Muscle of back (tissue), 11 donors: ENCODE results near the gene SHF. TPM values are rescaled to one million over a fixed set of nuclear protein-coding genes. Genes with fewer than 3 reads are reported as not detected.

ENCODE experiments used
- DNase-seq, 3 donors: peaks; one replicate each; pipeline versions ENCODE4 v3.0.0 to v3.0.0-alpha.2; 2013
- polyA plus RNA-seq, 10 donors: library from polyadenylated mRNA; unstranded; fragments of 120-200 nt; gene quantifications; one replicate each; pipeline ENCODE4 v1.2.1, GENCODE V29; 2013; ENCODE audit not compliant: insufficient read length in 10 of 10

SHF gene
- polyA plus RNA-seq, 10 donors = 7.2 to 15.4 (median 10.1) TPM

- DNase-seq = peak in 1 of 3 donors; percentile 25
Observed at GRCh38 chr15:45129651-45130129, 58.1 kb downstream of the SHF start, which contains the start of the genes DUOX1 and DUOXA1. DUOX1 (plus strand) TSS chr15:45129994; CDS start chr15:45131967, 1,973 bp downstream. DUOXA1 (minus strand) TSS chr15:45129879; CDS start chr15:45123014, 6,865 bp downstream.

- no peak for DNase-seq
Observed at GRCh38 chr15:45128971-45129639, 58.7 kb downstream of the SHF start.

- DNase-seq = no peak
Observed at GRCh38 chr15:45126535-45127158, 61.1 kb downstream of the SHF start.

- DNase-seq = no peak
Observed at GRCh38 chr15:45123397-45123796, 64.4 kb downstream of the SHF start.

GRCh38 chr15:45122719-45123118 is 65.0 kb downstream of the SHF start:
- no peak for DNase-seq

- DNase-seq = peak in 1 of 3 donors; percentile 71
Observed at GRCh38 chr15:45121706-45122417, 65.9 kb downstream of the SHF start.

GRCh38 chr15:45121020-45121419 is 66.7 kb downstream of the SHF start:
- no peak for DNase-seq

- DNase-seq = no peak
Observed at GRCh38 chr15:45120081-45120972, 67.4 kb downstream of the SHF start.

- DNase-seq = no peak
Observed at GRCh38 chr15:45118996-45119395, 68.8 kb downstream of the SHF start.

- DNase-seq = peak; percentile 85 to 93 (median 90)
Observed at GRCh38 chr15:45118131-45118588, 69.6 kb downstream of the SHF start.

- no peak for DNase-seq
Observed at GRCh38 chr15:45117308-45118130, 70.2 kb downstream of the SHF start.

Other genes starting within 250 kb of the SHF start
- gene TERB2, start 231.3 kb downstream of the SHF start, polyA plus RNA-seq = not detected
- 10 to 100 TPM in 2 of 10 donors, 1 to 10 TPM in 8; 5.7 to 12.4 (median 7.0) TPM for gene SORD, start 164.8 kb downstream of the SHF start, polyA plus RNA-seq
- under 1 TPM in 5 of 10 donors, not detected in 5; 0.03 to 0.42 (median 0.19) TPM for gene DUOX2, start 73.8 kb downstream of the SHF start, polyA plus RNA-seq
- under 1 TPM in 2 of 10 donors, not detected in 8; 0.20 to 0.34 TPM for gene DUOXA2, start 73.6 kb downstream of the SHF start, polyA plus RNA-seq
- 1 to 10 TPM in 2 of 10 donors, under 1 TPM in 2, not detected in 6; 0.12 to 3.5 (median 1.6) TPM for gene DUOXA1, start 58.1 kb downstream of the SHF start, polyA plus RNA-seq
- gene DUOX1, start 58.0 kb downstream of the SHF start, polyA plus RNA-seq = 1 to 10 TPM in 8 of 10 donors, under 1 TPM in 2; 0.65 to 5.9 (median 2.4) TPM
- gene SLC28A2, start 64.3 kb upstream of the SHF start, polyA plus RNA-seq = under 1 TPM; 0.07 to 0.43 (median 0.20) TPM
- 100 to 1,000 TPM; 176 to 548 (median 349) TPM for gene GATM, start 190.6 kb upstream of the SHF start, polyA plus RNA-seq